Naive thymus-derived CD4-positive, alpha-beta T cell (primary cell): ENCODE measurements around the gene DPH6. TPM values are rescaled to one million over a fixed set of nuclear protein-coding genes. Genes with fewer than 3 reads are reported as not detected.

Experiments
- ATAC-seq: fragments of 150-1000 bp; cut with Tn5 transposase; 2 replicates; pipeline ENCODE4 v1.10.0; 2021; ENCODE audit warnings: mild to moderate bottlenecking, moderate library complexity
- CTCF ChIA-PET: fragments of 350-600 bp; sonication (Branson Sonifier 250); formaldehyde crosslinking; loops from one replicate; lab custom pipeline; 2021; ENCODE audit warnings: antibody characterized with exemption; lab: Charles Lee
- POLR2A ChIA-PET: fragments of 350-600 bp; sonication (Branson Sonifier 250); formaldehyde crosslinking; loops from one replicate; lab custom pipeline; 2021; ENCODE audit warnings: antibody characterized with exemption, inconsistent platforms; lab: Charles Lee
- DNase-seq, 9 donors: peaks; one replicate each; pipeline versions ENCODE4 v3.0.0 to v3.0.0-alpha.2; 2020 to 2022; ENCODE audit warnings: mixed read lengths in 1 of 9
- H3K27ac ChIP-seq: one replicate; pipeline ENCODE4 v1.7.0; 2013; ENCODE audit warnings: mild to moderate bottlenecking, low read depth, low read length, moderate library complexity
- H3K27me3 ChIP-seq, 2 donors: one replicate each; pipeline ENCODE4 v1.7.0; 2013; ENCODE audit warnings: low read length in 2 of 2, mild to moderate bottlenecking in 2 of 2, moderate library complexity in 2 of 2; ENCODE audit not compliant: control insufficient read depth in 2 of 2, insufficient read depth in 2 of 2
- H3K36me3 ChIP-seq, 3 experiments: 1 replicate in 2 of 3; 2 replicates in 1 of 3; pipeline ENCODE4 v1.7.0; 2013; ENCODE audit warnings: low read length in 3 of 3, mild to moderate bottlenecking in 3 of 3, moderate library complexity in 1 of 3; ENCODE audit not compliant: insufficient read depth in 3 of 3, control insufficient read depth in 2 of 3
- H3K4me1 ChIP-seq, 2 donors: one replicate each; pipeline ENCODE4 v1.7.0; 2013; ENCODE audit warnings: low read length in 2 of 2, mild to moderate bottlenecking in 2 of 2, moderate library complexity in 1 of 2; ENCODE audit not compliant: control insufficient read depth in 2 of 2, insufficient read depth in 2 of 2
- H3K4me3 ChIP-seq: 2 replicates; pipeline ENCODE4 v1.7.0; 2013; ENCODE audit warnings: mild to moderate bottlenecking, low read length
- H3K9me3 ChIP-seq, 3 experiments: 1 replicate in 2 of 3; 2 replicates in 1 of 3; pipeline ENCODE4 v1.7.0; 2013; ENCODE audit warnings: low read length in 3 of 3; ENCODE audit not compliant: control insufficient read depth in 2 of 3
- H3K27ac Mint-ChIP-seq, 9 donors: one replicate each; pipeline ENCODE4 v1.8.0; 2020 to 2022; ENCODE audit warnings: mixed read lengths in 9 of 9, mild to moderate bottlenecking in 8 of 9, moderate library complexity in 5 of 9, inconsistent platforms in 2 of 9
- H3K27me3 Mint-ChIP-seq, 5 donors: one replicate each; pipeline ENCODE4 v1.8.0; 2021 to 2022; ENCODE audit warnings: mixed read lengths in 5 of 5, mild to moderate bottlenecking in 1 of 5
- H3K36me3 Mint-ChIP-seq, 5 donors: one replicate each; pipeline ENCODE4 v1.8.0; 2020 to 2022; ENCODE audit warnings: mixed read lengths in 5 of 5, mild to moderate bottlenecking in 3 of 5, inconsistent platforms in 1 of 5
- H3K4me1 Mint-ChIP-seq, 7 donors: one replicate each; pipeline ENCODE4 v1.8.0; 2020 to 2022; ENCODE audit warnings: mixed read lengths in 7 of 7, mild to moderate bottlenecking in 3 of 7, inconsistent platforms in 1 of 7
- H3K4me3 Mint-ChIP-seq, 10 donors: one replicate each; pipeline ENCODE4 v1.8.0; 2020 to 2022; ENCODE audit warnings: mild to moderate bottlenecking in 10 of 10, mixed read lengths in 10 of 10, moderate library complexity in 6 of 10, inconsistent platforms in 2 of 10
- H3K9me3 Mint-ChIP-seq, 11 donors: one replicate each; pipeline ENCODE4 v1.8.0; 2020 to 2022; ENCODE audit warnings: mixed read lengths in 11 of 11, mild to moderate bottlenecking in 4 of 11, inconsistent platforms in 1 of 11, moderate library complexity in 1 of 11
- intact Hi-C, 2 donors: fragments of 100-400 bp; cut with micrococcal nuclease; formaldehyde crosslinking; loops; one replicate each; pipeline ENCODE4 v1.15.1; 2023
- polyA plus RNA-seq, 2 donors: library from polyadenylated mRNA; unstranded; fragments of 300-500 nt; fragmentation: Illumina TruSeq; gene quantifications; one replicate each; pipeline ENCODE4 v1.2.3, GENCODE V29; 2021
- total RNA-seq, 6 experiments: library from RNA in 5 of 6; stranded (reverse) in 5 of 6; gene quantifications; 1 replicate in 5 of 6; 2 replicates in 1 of 6; pipeline ENCODE4 v1.2.3 and lab custom pipeline; 2021 to 2026

DPH6 gene
- total and polyA plus RNA-seq, 7 experiments from 2014 or later: 10.5 to 28.9 (median 14.8) TPM

- Mint-ChIP-seq H3K4me3 (no peak overlapping the region), H3K27me3 (no peaks in the 10 kb centered on the region), H3K4me1 (no peaks in the 10 kb centered on the region), H3K36me3 (peaks cover 0 to 33% (median 26%) of the 10 kb centered on the region in 5 donors), H3K27ac (no peak overlapping the region), H3K9me3 (peaks cover 22 to 92% (median 60%) of the 10 kb centered on the region in 11 donors)
- no peak for DNase-seq
- intact Hi-C loops: no loop called here
- Histone ChIP-seq H3K4me1 (no peaks in the 10 kb centered on the region), H3K36me3 (no peaks in the 10 kb centered on the region), H3K9me3 (peaks cover 0 to 47% (median 6%) of the 10 kb centered on the region in 3 experiments), H3K4me3 (no peak overlapping the region), H3K27ac (no peak overlapping the region), H3K27me3 (no peaks in the 10 kb centered on the region)
- POLR2A ChIA-PET: no interaction called here
- no peak for ATAC-seq
- CTCF ChIA-PET: no interaction called here
Measured at GRCh38 chr15:35362195-35362829, 183.7 kb downstream of the DPH6 start.

- H3K27ac ChIP-seq: no peak overlapping the region
- Mint-ChIP-seq H3K27me3 (no peaks in the 10 kb centered on the region), H3K4me3 (no peak overlapping the region), H3K9me3 (peaks cover 35 to 97% (median 64%) of the 10 kb centered on the region in 11 donors), H3K27ac (no peak overlapping the region), H3K4me1 (no peaks in the 10 kb centered on the region), H3K36me3 (peaks cover 0 to 23% (median 6%) of the 10 kb centered on the region in 5 donors)
- intact Hi-C loops: no loop called here
- H3K27me3 ChIP-seq: no peaks in the 10 kb centered on the region
- CTCF ChIA-PET: no interaction called here
- POLR2A ChIA-PET: no interaction called here
- DNase-seq: no peak
- ATAC-seq: no peak
- H3K9me3 ChIP-seq: peaks cover 0 to 42% (median 0%) of the 10 kb centered on the region in 3 experiments
- H3K4me1 ChIP-seq: no peaks in the 10 kb centered on the region
- no peak overlapping the region for H3K4me3 ChIP-seq
- no peaks in the 10 kb centered on the region for H3K36me3 ChIP-seq
Measured at GRCh38 chr15:35358824-35359223, 187.1 kb downstream of the DPH6 start.

- intact Hi-C loops: no loop called here
- no peaks in the 10 kb centered on the region for H3K27me3 ChIP-seq
- no peaks in the 10 kb centered on the region for H3K36me3 ChIP-seq
- H3K27me3 Mint-ChIP-seq: no peaks in the 10 kb centered on the region
- no peaks in the 10 kb centered on the region for H3K4me1 ChIP-seq
- peaks cover 0 to 13% (median 0%) of the 10 kb centered on the region in 3 experiments for H3K9me3 ChIP-seq
- ChIA-PET CTCF (no interaction called here), POLR2A (no interaction called here)
- H3K36me3 Mint-ChIP-seq: peaks cover 0 to 13% (median 0%) of the 10 kb centered on the region in 5 donors
- H3K4me1 Mint-ChIP-seq: no peaks in the 10 kb centered on the region
- no peak for DNase-seq
- no peak overlapping the region for H3K27ac Mint-ChIP-seq
- ATAC-seq: no peak
- H3K4me3 Mint-ChIP-seq: no peak overlapping the region
- H3K4me3 ChIP-seq: no peak overlapping the region
- H3K27ac ChIP-seq: no peak overlapping the region
- peaks cover 11 to 75% (median 43%) of the 10 kb centered on the region in 11 donors for H3K9me3 Mint-ChIP-seq
Measured at GRCh38 chr15:35351059-35351458, 194.9 kb downstream of the DPH6 start.

GRCh38 chr15:35349916-35350315 lies 196.0 kb downstream of the DPH6 start:
- ATAC-seq (no peak), DNase-seq (no peak)
- intact Hi-C loops: no loop called here
- Histone ChIP-seq H3K4me1 (no peaks in the 10 kb centered on the region), H3K4me3 (no peak overlapping the region), H3K27me3 (no peaks in the 10 kb centered on the region), H3K9me3 (peaks cover 0 to 11% (median 0%) of the 10 kb centered on the region in 3 experiments), H3K27ac (no peak overlapping the region), H3K36me3 (no peaks in the 10 kb centered on the region)
- H3K4me1 Mint-ChIP-seq: no peaks in the 10 kb centered on the region
- H3K27ac Mint-ChIP-seq: no peak overlapping the region
- H3K4me3 Mint-ChIP-seq: no peak overlapping the region
- CTCF ChIA-PET: no interaction called here
- peaks cover 0 to 10% (median 0%) of the 10 kb centered on the region in 5 donors for H3K36me3 Mint-ChIP-seq
- H3K9me3 Mint-ChIP-seq: peaks cover 2 to 72% (median 34%) of the 10 kb centered on the region in 11 donors
- H3K27me3 Mint-ChIP-seq: no peaks in the 10 kb centered on the region
- POLR2A ChIA-PET: no interaction called here

GRCh38 chr15:35330916-35331315 lies 215.0 kb downstream of the DPH6 start:
- no peaks in the 10 kb centered on the region for H3K27me3 Mint-ChIP-seq
- ChIA-PET POLR2A (no interaction called here), CTCF (no interaction called here)

GRCh38 chr15:35330048-35330695 lies 215.8 kb downstream of the DPH6 start:
- peaks cover 0 to 5% (median 0%) of the 10 kb centered on the region in 11 donors for H3K9me3 Mint-ChIP-seq
- H3K27ac Mint-ChIP-seq: no peak overlapping the region

More at GRCh38 chr15:35330916-35331315, 215.0 kb downstream of the DPH6 start:
- Mint-ChIP-seq H3K36me3 (peaks cover 0 to 7% (median 0%) of the 10 kb centered on the region in 5 donors), H3K27ac (no peak overlapping the region), H3K4me3 (no peak overlapping the region), H3K9me3 (peaks cover 0 to 10% (median 2%) of the 10 kb centered on the region in 11 donors), H3K4me1 (no peaks in the 10 kb centered on the region)
- Histone ChIP-seq H3K27ac (no peak overlapping the region), H3K4me1 (no peaks in the 10 kb centered on the region), H3K4me3 (no peak overlapping the region), H3K9me3 (no peaks in the 10 kb centered on the region), H3K27me3 (no peaks in the 10 kb centered on the region), H3K36me3 (no peaks in the 10 kb centered on the region)
- no peak for ATAC-seq
- intact Hi-C loops: no loop called here
- no peak for DNase-seq

More at GRCh38 chr15:35330048-35330695, 215.8 kb downstream of the DPH6 start:
- ATAC-seq: no peak
- POLR2A ChIA-PET: no interaction called here
- H3K4me1 Mint-ChIP-seq: no peaks in the 10 kb centered on the region
- H3K27me3 Mint-ChIP-seq: no peaks in the 10 kb centered on the region
- no peaks in the 10 kb centered on the region for H3K9me3 ChIP-seq
- CTCF ChIA-PET: no interaction called here
- no peak overlapping the region for H3K4me3 Mint-ChIP-seq
- H3K27me3 ChIP-seq: no peaks in the 10 kb centered on the region
- no peak for DNase-seq
- intact Hi-C loops: no loop called here
- no peaks in the 10 kb centered on the region for H3K4me1 ChIP-seq
- H3K27ac ChIP-seq: no peak overlapping the region
- no peak overlapping the region for H3K4me3 ChIP-seq
- H3K36me3 ChIP-seq: no peaks in the 10 kb centered on the region
- H3K36me3 Mint-ChIP-seq: peaks cover 0 to 7% (median 0%) of the 10 kb centered on the region in 5 donors
